GM21528 (cell line): Measurements from ENCODE around the gene MIB1.
"Not testable (repeated sequence)": the region's sequence is repeated elsewhere in the genome, so short reads cannot be mapped to it uniquely, and the experiment has no call there.

Experiments used
- ATAC-seq: cut with Tn5 transposase; IDR thresholded peaks from one replicate; pipeline ENCODE4 v1.9.1; 2021; ENCODE audit warnings: mild to moderate bottlenecking, moderate library complexity; ENCODE audit not compliant: unreplicated experiment, low FRiP score

Gene MIB1

GRCh38 chr18:21740538-21741311 is at the start of gene MIB1:
Gene MIB1, plus strand, starts transcription at chr18:21740792. Its CDS starts 792 bp downstream, at chr18:21741584.
- peak; percentile 97 for ATAC-seq

- no peak for ATAC-seq
Observed at GRCh38 chr18:21693322-21693721, 47.3 kb upstream of the MIB1 start.

GRCh38 chr18:21700528-21701075 is 40.0 kb upstream of the MIB1 start:
- no peak for ATAC-seq

GRCh38 chr18:21701621-21702020 is 39.0 kb upstream of the MIB1 start:
- no peak for ATAC-seq

GRCh38 chr18:21702602-21703001 is 38.0 kb upstream of the MIB1 start:
- ATAC-seq, result no peak

GRCh38 chr18:21703241-21703820 is 37.3 kb upstream of the MIB1 start:
- ATAC-seq, result peak; percentile 18

- peak; percentile 95 for ATAC-seq
Observed at GRCh38 chr18:21704603-21705364, 35.8 kb upstream of the MIB1 start, which contains the start of gene ABHD3. Gene ABHD3, minus strand, starts transcription at chr18:21704774. Its CDS starts 109 bp downstream, at chr18:21704665.

- ATAC-seq, result no peak
Observed at GRCh38 chr18:21706386-21706865, 34.2 kb upstream of the MIB1 start.

GRCh38 chr18:21707130-21707529 is 33.5 kb upstream of the MIB1 start:
- ATAC-seq, result not testable (repeated sequence)

GRCh38 chr18:21714474-21714873 is 26.1 kb upstream of the MIB1 start:
- no peak for ATAC-seq

GRCh38 chr18:21722687-21723086 is 17.9 kb upstream of the MIB1 start:
- no peak for ATAC-seq

- ATAC-seq, result no peak
Observed at GRCh38 chr18:21725201-21725600, 15.4 kb upstream of the MIB1 start.

GRCh38 chr18:21727702-21728101 is 12.9 kb upstream of the MIB1 start:
- no peak for ATAC-seq

- no peak for ATAC-seq
Observed at GRCh38 chr18:21733011-21733410, 7.6 kb upstream of the MIB1 start.

- no peak for ATAC-seq
Observed at GRCh38 chr18:21735452-21736015, 5.1 kb upstream of the MIB1 start.

- not testable (repeated sequence) for ATAC-seq
Observed at GRCh38 chr18:21736926-21737325, 3.7 kb upstream of the MIB1 start.

- ATAC-seq, result peak; percentile 23
Observed at GRCh38 chr18:21739604-21740537, 721 bp upstream of the MIB1 start.

GRCh38 chr18:21741312-21741561 is 645 bp downstream of the MIB1 start:
- no peak for ATAC-seq

GRCh38 chr18:21741562-21742314 is 1.1 kb downstream of the MIB1 start:
- peak; percentile 28 for ATAC-seq
